Kidney capillary endothelial cell (primary cell): ENCODE results near the gene BRPF1.

Experiments used
- DNase-seq: peaks from one replicate; pipeline ENCODE4 v3.0.0-alpha.2; 2018; ENCODE audit warnings: low spot score

The BRPF1 gene, protein sequence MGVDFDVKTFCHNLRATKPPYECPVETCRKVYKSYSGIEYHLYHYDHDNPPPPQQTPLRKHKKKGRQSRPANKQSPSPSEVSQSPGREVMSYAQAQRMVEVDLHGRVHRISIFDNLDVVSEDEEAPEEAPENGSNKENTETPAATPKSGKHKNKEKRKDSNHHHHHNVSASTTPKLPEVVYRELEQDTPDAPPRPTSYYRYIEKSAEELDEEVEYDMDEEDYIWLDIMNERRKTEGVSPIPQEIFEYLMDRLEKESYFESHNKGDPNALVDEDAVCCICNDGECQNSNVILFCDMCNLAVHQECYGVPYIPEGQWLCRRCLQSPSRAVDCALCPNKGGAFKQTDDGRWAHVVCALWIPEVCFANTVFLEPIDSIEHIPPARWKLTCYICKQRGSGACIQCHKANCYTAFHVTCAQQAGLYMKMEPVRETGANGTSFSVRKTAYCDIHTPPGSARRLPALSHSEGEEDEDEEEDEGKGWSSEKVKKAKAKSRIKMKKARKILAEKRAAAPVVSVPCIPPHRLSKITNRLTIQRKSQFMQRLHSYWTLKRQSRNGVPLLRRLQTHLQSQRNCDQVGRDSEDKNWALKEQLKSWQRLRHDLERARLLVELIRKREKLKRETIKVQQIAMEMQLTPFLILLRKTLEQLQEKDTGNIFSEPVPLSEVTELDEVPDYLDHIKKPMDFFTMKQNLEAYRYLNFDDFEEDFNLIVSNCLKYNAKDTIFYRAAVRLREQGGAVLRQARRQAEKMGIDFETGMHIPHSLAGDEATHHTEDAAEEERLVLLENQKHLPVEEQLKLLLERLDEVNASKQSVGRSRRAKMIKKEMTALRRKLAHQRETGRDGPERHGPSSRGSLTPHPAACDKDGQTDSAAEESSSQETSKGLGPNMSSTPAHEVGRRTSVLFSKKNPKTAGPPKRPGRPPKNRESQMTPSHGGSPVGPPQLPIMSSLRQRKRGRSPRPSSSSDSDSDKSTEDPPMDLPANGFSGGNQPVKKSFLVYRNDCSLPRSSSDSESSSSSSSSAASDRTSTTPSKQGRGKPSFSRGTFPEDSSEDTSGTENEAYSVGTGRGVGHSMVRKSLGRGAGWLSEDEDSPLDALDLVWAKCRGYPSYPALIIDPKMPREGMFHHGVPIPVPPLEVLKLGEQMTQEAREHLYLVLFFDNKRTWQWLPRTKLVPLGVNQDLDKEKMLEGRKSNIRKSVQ (N-terminal part only)

DNA sequence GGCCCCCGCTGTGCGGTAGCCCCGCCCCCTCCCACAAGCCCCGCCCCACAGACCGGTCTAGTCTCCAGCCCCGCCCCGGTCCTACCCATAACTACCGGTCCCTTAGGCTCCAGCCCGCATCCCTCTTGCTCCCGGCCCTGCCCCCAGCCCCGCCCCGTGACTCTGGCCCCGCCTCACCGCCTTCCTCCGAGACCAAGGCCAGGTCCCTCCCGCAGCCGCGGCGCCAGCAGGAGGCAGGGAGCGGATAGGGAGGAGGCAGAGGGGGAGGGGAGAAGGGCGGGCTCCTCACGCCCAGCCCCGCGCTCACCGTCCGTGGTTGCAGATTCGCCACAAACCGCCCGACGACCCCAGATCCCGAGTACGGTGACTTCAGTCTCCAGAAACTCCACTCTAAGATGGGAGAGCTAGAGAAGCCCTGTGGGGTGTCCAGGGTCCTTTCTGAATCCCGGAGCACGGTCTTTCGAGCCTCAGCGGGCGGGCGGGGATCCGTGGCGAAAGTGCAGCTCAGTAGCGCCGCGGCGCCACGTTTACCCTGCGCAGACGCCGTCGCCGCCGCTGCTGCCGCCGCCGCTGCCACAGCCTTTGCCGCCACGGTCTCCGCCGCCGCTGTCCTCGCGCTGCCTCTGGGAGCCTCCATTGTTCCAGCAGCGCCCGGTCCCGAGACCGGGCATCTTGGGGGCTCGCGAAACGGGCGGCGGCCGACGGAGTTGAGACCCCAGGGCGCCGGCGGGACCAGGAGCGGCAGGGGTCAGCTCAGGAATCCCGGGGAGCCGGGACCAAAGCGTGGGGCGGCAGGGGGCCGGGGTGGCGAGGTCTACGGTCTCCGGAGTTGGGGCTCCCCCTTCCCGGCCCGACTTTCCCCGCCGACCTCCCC is at the start of gene BRPF1:
Gene BRPF1 (plus strand): TSS at position 530 of the 874 bp plus-strand sequence. CDS start 2,406 bp downstream, outside the sequence.
- peak; percentile 99 for DNase-seq

DNA sequence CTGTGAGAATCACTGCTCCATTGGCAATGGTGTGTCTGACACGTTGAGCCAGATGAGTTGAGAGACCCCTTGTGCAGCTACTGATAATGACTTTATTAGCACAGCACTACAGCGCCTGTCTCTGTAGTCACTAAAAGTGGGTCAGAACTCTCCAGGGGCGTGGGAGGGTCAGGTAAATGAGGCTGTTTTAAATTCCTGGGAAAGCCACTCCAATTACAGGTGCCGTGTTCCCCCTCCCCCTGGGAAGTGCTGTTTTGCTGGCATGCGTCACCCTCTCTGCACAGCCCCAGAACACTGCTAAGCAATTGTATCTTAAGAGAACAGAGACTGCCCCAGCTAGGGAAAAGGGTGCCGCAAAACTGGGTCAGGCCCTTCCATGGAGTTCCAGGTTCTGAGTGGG is 49.4 kb upstream of the BRPF1 start:
- DNase-seq: no peak

DNA sequence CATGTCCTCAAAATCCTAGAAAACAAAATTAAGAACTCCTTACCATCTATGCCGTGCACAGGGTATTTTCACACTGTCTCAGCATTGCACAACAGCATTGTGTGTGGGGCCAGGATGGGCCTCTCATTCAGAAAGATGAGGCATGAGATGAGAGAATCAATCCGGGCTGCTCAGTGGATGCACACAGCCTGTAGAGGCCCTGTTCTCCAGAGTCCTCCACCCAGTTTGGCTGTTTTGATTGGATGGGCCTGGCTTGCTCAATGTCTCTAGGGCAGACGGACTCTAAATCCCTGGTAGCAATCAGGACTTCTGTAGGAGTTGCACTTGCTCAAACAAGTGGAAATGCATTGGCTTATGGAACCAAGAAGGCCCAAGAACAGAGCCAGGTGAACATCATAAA is 48.1 kb upstream of the BRPF1 start:
- DNase-seq: no peak

DNA sequence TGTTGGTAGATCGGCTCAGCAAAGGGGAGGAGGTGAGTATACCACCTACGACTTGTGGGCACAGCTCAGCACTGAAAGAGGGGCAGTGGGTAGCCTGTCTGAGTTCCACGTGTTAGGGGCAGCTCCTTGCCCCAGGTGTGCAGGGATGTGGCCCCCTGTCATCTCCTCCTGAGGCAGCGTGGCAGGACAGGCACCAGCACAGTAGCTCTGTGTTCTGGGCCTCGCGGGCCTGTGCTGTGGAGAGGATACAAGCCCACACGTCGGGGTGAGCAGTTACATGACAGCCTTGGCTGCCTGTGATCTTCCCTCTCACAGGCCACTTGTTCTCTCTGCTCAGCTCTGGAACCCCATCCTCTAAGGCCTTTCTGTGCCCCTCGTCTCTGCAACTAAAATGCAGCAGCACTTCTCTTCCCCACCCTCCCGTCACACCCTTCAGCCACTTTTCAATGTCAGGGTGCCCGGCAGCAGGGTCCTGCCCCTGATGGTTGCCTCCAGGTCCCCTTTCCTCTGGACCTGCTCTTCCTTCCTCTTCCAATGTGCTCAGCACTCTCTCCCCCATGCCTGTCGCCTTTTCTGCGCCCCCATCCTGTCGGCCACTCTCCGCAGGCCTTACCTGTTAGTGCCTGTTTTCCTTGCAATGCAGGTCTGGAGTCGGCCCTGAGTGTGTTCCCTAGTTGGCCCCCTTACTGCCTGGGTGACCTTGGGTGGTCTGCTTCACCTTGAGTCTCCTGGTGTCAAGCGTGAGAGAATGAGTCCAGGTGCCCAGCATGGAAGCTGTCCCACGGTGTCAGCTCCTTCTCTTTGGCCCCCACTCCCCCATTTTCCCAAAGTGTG is 46.1 kb upstream of the BRPF1 start:
- DNase-seq: no peak

DNA sequence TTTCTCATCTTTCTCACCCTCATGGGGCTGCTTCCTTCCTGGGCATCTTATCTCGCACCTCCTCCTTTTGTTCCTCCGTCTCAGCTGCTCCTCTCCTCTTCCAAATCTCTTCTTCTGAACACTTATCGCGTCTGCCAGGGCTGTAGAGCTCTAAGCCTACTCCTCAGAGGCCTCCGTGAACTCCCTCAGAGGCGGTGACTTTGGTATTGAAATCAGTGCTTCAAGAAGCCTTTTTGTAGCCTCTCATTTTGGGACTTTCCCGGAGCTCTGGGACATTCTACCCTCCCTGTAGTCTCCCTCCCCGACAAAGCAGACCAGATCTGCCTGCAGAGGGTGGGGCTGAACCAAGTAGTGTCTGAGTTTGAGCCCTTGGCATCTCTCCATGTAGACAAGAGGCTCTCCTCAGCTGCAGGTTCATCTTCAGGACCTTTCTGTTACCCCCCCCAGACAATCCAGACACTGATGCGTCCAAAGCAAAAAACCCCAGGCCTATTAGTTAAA is 45.4 kb upstream of the BRPF1 start:
- no peak for DNase-seq

DNA sequence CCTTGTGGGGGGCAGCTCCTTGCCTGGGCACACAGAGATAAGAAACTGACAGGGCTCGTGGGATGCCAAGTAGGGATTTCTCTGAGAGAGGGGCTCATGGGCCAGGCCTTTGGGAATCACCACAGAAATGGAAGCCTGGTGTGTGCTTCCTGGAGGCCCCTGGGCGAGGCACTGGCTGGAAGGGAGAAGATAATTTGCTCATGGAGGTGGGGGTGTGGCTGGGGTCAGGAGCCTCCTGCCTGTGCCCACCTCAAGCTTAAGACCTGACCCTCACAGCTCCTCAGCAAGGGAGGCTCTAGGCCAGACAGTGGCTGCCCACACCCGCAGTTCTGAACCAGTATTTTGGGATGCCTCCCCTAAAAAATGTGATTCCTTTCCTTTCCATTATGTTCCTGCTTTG is 44.8 kb upstream of the BRPF1 start:
- DNase-seq: no peak

DNA sequence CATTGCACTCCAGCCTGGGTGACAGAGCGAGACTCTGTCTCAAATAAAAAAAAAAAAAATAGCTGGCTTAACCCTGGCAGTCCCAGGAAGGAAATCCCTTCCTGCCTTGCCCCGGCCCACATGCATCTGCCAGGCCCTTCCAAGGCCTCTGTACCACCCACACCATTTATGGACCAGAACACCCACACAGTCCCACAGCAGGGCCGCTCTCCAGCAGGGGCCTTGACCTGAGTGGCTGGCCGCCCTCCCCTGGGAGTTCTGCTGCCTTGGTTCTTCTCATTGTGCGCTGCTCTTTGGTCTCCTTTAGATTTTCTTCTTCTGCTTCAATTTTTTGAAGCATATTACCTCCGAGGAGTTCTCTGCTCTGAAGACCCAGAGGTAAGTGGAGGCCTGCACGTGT is 44.0 kb upstream of the BRPF1 start:
- no peak for DNase-seq

DNA sequence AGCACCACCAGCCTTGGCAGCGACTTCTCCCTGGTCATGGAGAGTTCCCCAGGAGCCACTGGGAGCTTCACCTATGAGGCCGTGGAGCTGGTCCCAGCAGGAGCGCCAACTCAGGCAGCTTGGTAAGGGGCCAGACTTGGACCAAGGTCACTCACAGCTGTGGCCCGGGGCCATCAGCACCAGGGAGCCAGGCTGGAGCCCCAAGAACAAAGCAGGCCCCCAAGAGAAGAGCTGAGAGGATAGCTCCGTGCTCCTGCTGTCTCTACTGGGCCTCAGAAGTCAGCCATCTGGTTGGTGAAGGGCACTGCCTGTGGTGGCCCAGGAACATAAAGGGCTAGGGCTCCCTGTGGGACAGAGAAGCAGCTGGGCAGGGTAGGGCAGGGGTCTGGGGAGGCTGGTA is 42.6 kb upstream of the BRPF1 start:
- DNase-seq: no peak

DNA sequence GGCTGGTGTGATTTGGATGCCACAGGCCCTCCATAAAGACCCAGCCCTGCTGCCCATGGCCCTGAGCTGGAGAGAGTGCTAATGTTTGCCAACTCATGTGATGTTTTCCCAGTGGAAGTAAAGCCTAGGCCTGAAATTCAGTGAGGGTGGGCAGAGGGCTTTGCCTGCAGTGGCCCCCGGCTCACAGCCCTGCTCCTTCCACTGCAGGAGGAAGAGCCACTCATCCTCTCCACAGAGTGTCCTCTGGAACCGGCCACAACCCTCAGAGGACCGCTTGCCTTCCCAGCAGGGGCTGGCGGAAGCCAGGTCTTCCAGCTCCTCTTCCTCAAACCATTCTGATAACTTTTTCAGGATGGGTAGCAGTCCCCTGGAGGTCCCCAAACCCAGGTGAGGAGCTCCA is 41.8 kb upstream of the BRPF1 start:
- DNase-seq: no peak

DNA sequence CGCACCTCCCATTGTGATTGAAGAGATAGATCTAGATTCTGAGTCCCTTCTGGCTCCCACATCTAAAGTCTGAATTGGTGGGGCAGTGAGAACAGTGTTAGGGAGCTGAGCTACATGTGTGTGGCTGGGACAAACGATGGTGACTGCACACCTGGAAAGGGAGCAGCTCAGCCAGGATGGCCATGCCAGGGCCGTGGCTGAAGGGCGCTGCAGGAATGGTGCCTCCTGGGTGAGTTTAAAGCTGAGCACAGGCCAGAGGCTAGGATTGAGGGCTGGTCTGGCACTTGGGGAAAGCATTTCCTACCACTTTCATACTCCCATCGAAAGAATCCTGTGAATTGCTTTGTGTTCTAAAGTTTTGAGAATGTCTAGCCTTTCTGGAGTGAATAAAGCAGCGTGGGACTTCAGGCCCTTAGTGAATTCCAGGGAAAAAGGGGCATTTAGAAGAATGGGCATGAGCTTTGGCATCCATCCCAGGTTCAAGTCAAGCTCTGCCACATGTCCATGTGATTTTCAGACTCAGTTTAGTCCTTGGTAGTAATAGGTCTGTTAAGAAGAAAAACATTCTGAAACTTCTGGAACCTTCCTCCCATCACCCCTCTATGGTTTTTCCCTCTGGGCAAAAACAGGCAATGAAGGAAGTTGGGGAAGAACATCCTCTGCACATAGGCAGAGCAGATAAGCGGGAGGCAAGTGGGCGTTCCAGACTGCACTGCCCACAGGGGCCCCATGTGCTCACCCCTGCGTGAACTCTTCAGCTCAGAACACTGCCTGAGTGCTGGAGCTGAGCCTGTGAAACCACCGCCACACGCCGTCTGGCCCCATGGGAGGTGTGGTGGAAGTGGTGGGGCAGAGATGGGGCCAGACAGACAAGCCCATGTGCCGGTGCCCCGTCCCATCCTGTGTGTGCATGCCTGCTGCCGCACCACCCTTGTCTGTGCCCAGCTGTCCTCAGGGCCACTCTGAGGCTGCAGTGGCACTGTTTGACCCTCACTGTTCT is 40.8 kb upstream of the BRPF1 start:
- no peak for DNase-seq

DNA sequence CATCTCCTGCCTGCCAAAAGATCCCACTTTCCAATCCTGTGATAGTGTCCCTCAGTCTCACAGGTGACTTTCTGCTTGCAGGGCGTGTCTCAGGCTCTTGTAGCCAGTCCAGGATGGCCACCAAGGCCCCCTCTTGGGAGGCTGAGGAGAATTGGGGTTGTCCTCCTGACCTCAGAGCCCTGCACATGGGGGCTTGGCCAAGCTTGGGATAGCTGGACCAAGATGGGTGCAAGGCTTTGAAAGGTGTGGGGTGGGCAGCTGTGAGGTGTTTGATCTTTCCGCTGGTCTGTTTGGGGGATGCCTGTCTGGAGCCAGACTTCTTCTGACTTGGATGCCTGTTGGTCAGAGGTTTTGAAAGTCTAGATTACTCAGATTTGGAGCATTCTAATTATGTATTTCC is 39.9 kb upstream of the BRPF1 start:
- no peak for DNase-seq

DNA sequence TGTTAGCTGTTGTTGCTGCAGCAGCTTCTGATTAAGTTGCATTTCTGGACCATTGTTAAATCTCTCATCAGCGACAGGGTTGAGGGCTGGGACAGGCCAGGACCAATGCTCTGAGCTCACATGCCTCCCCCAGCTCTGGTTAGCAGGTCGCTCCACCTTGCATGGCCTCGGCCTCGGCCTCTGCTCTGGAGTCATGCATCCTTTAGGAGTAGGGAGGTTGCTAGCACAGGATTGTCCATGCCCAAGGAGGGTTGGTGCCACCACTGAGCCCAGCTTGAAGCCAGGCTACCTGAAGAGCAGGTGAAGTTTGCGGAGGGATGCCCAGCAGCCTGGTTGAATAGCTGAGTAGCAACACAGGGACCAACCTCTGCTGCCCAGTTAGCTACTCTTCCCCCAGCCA is 39.1 kb upstream of the BRPF1 start:
- no peak for DNase-seq

DNA sequence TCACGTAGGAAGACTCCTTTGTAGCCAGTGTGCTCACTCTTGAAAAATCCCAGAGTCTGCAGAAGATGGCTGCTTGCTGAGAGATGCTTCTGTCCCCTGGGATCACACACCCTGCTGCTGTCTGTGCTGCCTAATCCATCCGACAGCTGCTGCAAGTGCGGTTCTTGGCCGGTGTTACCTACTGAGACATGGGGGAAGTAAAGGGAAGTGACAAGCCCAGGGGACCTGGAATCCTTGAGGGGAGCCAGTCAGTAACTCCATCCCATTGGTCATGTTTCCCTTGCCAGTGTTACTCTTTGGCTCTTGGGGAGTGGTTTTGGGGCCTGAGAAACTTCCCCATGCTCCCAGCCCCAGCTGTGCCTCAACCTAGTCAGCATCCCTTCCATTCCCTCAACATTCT is 36.2 kb upstream of the BRPF1 start:
- no peak for DNase-seq

DNA sequence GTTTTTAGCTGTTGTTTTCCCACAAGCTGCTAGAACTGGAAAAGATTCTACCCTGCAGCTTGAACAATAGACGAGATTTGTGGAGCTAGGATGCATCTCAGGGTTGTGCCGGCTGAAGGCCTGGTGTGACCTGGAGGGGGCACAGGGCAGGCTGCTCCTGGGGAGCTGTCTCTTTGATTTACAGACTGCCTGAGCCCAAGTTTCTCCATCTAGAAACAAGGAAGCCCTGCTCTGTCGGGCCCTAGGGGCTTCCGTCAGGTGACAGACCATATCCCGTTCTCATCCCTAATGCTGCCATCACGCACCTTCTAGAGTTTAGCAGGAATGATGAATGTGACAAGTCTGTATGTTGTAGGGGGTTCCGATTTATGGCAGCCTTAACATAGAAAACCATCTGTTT is 35.8 kb upstream of the BRPF1 start:
- no peak for DNase-seq

DNA sequence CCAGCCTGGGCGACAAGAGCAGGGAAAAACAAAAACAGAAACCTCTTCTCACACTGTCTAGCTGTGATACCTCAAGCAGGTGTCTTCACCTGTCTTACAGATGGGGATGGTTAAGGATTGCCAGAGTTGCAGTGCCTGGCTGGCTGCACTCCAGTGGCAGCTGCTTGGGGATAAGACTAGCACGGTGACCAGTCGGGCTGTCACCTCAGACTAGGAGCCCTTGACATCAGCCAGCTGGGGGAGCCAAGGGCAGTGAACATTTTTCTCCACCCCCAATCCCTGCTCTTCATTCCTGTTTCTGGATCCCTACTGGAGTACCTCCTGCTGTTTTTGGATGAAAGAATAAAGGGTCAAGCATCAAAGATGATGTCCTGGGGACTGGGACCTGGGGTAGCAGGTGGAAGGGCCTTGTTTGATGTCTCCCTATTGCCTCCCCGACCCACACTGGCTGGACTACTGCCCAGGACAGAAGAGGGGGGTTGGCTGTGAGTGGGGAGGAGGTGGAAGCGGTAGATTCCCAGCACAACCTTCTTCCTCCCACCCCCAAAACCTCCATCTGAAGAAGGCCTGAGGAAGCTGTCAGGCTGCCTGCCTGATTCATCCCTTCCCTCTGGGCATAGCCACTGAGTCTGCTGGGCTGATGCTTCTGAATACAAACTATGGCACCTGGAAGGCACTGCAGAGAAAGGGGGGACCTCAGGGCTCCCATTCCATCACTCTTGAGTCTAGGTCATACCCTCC is 34.9 kb upstream of the BRPF1 start:
- DNase-seq: no peak

DNA sequence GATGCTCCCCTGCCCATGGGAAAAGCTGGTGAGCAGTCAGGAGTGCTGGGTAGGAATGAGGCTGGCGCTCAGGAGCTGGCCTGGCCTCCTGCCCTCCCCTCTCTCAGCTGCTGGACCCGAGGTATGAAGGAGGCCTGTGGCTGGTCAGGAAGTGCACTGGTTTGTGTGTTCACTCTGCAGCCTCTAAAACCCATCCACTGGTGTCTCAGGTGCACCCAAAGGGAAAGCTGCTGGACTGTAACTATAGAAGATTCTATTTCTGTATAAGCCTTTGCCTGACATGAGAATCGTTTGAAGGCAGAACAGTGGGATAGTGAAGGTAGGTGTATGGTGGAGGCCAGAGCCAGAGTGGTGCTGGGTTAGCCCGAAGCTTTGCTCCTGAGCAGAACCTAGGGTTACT is 33.6 kb upstream of the BRPF1 start:
- DNase-seq: no peak

DNA sequence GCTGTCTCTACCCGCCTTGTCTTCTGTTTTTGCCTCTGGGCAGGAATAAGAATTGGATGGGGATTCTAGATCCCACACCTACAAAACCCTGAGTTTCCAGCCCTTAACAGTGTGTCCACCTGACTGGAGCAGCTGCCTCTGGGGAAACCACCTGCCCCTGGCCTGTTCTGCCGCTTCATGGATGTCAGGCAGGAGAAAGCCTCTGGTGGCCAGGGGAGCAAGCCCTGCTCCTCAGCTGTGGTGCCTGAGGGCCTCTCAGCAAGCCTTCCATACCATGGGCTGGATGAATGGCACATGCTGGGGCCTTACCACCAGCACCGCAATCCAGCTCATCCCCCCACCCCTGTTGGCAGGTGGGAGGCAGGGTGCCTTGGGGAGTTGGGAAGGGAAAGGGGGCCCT is 33.2 kb upstream of the BRPF1 start:
- DNase-seq: no peak

DNA sequence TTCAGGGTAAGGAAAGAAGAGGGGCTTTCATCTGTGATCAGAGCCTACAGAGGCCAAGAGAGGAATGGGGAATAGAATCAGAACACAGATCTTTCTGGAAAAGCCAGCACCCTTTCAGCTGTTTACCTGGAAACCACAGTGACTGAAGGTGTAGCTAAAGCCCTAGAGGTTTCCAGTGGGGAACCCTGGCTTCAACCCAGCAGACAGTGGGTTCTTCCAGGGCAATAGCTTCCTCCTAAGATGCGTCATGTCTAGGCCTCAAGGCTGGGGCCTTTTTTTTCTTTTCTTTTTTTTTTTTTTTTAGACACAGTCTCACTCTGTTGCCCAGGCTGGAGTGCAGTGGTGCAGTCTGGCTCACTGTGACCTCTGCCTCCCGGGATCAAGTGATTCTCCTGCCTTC is 31.0 kb upstream of the BRPF1 start:
- DNase-seq: no peak

DNA sequence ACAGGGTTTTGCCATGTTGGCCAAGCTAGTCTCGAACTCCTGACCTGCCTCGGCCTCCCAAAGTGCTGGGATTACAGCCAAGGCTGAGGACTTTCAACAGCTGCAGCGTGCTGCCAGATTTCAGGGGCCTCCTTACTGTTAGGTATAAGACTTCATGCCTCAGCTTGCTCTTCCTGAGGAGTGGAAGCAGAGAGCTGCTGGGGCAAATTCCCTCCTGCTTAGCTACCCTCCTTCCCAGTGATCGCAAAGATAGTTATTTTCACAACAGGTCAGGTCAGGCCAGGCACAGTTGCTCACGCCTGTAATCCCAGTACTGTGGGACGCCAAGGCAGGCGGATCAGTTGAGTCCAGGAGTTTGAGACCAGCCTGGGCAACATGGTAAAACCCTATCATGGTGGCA is 30.5 kb upstream of the BRPF1 start:
- no peak for DNase-seq
